ENCODE results near the gene IL1F10.

DNA sequence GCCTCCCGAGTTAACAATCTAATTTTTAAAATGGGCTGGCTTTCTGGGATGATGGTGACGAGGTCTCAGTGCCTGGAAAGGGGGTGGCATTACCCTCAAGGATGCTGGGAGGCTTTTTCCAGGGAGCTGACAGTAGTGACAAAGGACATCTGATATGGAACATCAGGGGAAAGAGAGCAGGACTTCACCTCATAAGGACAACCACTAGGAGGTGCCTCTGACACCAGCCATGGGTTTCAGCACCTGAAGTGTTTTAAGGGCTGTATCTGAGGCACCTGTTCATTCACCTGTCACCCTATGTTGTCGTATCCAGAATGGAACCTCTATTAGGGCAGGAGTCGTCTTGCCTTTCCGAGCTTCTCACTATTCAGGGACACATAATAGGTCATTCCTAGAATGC, 25.9 kb upstream of the IL1F10 start:
- TF ChIP-seq, protein P1, sequence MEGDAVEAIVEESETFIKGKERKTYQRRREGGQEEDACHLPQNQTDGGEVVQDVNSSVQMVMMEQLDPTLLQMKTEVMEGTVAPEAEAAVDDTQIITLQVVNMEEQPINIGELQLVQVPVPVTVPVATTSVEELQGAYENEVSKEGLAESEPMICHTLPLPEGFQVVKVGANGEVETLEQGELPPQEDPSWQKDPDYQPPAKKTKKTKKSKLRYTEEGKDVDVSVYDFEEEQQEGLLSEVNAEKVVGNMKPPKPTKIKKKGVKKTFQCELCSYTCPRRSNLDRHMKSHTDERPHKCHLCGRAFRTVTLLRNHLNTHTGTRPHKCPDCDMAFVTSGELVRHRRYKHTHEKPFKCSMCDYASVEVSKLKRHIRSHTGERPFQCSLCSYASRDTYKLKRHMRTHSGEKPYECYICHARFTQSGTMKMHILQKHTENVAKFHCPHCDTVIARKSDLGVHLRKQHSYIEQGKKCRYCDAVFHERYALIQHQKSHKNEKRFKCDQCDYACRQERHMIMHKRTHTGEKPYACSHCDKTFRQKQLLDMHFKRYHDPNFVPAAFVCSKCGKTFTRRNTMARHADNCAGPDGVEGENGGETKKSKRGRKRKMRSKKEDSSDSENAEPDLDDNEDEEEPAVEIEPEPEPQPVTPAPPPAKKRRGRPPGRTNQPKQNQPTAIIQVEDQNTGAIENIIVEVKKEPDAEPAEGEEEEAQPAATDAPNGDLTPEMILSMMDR (IDR thresholded peaks at IDR 0.05): peak in 2 of 6 experiments; percentile 26 to 53
- TF ChIP-seq POLR2A (IDR thresholded peaks at IDR 0.05): no peak

Data from esophagus squamous epithelium (tissue), 4 donors.